ENCODE data around the gene ITPKA. TPM values are rescaled to one million over a fixed set of nuclear protein-coding genes. Genes with fewer than 3 reads are reported as not detected.
A peak's percentile ranks its signal among the peaks of the same experiment; 100 is the strongest.

Gene ITPKA
- total RNA-seq, 1 experiment from 2014 or later: 1.1 TPM

- peak; percentile 96 for DNase-seq (ENCODE audit: low spot score)
Observed at GRCh38 chr15:41490355-41490754, 3.3 kb upstream of the ITPKA start.

- DNase-seq (ENCODE audit: low spot score): no peak
Observed at GRCh38 chr15:41491889-41492288, 1.8 kb upstream of the ITPKA start.

DNA sequence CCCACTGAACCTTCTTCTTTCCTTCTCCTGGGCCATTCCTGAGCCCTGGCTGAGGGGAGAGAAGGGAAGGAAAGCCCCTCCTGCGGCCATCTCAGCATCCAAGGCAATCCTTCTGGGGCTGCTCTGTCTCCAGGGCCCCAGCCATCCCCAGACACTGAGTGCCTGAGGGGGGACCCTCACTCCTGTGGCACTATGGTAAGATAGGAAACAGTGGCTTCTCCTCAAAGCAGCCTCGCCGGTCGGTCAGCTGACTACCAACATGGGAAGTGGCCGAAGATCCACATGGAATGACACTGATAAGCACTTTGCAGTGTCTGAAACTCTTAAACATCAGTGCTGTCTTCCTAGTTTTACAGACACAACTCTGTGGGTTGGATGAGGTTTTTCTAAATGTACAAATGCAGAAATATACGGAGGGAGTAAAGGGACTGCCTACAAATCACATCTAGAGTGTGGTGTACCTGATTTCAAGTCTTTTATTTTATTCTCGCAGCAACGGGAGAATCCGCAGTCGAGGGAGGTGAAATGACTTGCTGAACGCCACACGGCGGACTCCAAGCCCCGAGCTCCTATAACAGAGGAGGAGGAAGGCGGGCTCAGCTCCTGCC is 973 bp upstream of the ITPKA start:
- DNase-seq (ENCODE audit: low spot score): no peak

DNA sequence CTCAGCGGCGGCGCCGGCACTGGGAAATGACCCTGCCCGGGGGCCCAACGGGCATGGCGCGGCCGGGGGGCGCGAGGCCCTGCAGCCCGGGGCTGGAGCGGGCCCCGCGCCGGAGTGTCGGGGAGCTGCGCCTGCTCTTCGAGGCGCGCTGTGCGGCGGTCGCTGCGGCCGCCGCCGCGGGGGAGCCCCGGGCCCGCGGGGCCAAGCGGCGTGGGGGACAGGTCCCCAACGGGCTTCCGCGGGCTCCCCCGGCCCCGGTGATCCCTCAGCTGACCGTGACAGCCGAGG is 172 bp downstream of the ITPKA start:
- no peak for DNase-seq (ENCODE audit: low spot score)

DNA sequence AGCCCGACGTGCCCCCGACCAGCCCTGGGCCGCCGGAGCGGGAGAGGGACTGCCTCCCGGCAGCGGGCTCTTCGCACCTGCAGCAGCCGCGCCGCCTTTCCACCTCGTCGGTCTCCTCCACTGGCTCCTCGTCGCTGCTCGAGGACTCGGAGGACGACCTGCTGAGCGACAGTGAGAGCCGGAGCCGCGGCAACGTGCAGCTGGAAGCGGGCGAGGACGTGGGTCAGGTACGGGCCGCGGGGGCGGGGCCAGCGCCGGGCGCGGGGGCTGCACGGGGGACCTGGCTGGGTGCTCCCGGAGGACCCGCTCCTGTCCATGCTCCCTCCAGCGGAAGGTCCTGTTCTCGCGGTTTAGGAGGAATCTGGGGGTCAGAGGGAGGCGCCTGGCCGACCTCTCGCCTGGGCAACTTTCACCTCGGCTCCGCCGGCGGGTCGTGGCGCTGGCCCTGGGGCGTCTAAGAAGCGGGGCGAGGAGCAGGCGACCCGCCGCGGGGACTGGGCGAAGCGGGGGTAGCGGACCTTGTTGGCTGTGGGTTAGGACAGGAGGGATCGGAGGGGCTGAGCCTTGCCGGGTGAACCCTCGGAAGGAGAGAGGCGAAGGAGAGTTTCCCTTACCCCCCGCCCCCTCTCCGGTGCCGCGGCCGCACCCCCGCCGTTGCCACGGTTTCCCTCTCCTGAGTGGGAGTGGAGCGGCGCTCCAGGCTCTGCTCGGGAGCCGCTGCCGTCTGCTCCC is 682 bp downstream of the ITPKA start:
- DNase-seq (ENCODE audit: low spot score): no peak

- no peak for DNase-seq (ENCODE audit: low spot score)
Observed at GRCh38 chr15:41494922-41495735, 1.5 kb downstream of the ITPKA start.

DNA sequence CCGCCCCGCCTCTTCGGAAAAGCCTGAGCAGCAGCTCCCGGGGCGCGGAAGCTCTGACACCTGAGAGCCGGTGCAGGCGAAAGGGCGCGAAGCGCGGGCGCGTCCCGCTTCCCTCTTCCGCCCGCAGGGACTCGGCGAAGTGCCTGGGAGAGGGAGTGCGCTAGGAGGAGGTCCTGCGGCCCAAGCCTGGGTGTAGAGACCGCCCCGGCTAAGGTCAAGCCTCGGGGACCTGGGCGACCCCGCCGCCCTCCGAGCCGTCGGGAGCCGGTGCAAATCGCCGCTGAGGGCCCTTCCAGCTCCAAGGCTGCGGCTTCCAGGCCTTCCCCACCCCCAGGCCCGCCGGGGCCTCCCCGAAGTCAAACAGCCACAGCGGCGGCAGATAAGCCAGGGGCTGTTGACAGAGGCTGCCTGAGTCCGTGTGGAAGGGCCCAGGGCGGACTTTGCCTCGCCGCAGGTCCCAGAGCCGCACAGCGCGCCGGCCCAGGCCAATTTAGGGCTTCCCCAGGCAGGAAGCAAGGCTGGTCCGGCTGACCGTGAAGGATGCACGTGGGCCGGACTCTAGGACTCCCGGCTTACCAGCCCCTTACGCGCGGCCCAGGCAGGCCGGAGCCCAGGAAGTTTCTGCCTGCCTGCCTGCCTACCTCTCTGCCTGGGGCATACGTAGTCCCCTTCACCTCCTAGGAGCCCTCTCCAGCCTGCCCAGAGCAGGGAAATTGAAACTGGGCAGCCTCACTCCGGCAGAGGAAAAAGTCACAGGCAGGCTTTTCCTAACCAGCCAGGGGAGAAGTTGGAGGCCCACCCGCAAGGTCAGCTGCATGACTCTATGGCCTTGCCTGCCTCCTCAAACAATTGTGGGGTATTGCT is 2.3 kb downstream of the ITPKA start:
- no peak for DNase-seq (ENCODE audit: low spot score)

GRCh38 chr15:41498657-41499056 is 5.0 kb downstream of the ITPKA start:
- no peak for DNase-seq (ENCODE audit: low spot score)

DNA sequence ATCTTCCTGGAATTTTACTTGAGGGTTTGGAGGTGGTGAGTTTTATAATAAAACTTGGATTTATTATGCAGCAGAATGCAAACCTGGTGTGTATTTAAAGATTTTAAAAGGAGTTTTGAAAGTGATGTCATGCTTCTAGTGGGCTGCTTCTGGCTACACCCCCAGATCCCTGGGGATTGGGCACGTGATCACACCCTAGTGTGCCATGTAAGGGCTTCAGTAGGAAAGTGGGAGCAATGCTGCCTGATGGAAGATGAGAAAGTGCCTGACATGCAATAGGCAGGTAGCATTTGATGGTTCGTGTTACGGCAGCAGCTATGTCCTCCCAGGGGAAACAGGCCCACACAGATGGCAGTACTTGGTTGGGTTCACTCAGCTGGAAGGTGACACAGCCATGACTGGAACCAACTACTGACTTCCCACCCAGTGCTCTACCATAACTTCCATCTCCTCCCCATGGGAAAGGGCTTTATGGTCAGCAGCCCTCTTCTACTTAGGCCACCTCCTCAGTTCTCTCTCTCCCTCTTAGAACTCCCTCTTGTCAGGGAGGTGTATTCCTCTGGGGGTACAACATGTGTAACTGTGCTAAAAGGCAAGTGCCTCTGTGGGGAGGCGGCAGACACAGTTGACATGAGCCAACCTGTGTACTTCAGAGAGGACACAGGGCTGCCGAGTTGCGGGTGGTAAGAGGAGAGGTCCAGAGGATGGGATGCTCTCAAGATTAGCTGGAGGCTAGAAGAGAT is 5.6 kb downstream of the ITPKA start:
- no peak for DNase-seq (ENCODE audit: low spot score)

DNA sequence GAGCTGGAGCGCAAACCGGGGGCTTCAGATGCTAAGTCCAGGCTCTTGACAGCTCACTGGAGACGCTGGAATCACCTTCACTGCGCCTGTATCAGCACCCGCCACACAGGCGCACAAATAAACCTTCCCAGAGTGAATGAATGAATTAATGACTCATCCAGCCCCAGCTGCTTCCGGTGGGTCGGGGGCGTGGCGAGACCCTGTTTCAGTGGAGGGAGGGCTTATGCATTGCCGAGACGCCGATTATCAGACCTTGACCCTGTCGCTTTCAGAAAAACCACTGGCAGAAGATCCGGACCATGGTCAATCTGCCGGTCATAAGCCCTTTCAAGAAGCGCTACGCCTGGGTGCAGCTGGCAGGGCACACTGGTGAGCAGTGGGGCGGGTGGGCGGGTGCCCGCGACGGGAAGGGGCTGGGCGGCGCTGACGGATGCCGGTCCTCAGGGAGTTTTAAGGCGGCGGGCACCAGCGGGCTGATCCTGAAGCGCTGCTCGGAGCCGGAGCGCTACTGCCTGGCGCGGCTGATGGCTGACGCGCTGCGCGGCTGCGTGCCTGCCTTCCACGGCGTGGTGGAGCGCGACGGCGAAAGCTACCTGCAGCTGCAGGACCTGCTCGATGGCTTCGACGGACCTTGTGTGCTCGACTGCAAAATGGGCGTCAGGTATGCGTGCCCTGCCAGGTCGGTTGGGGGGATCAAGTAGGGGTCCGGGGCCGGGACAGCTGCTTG is 7.7 kb downstream of the ITPKA start:
- DNase-seq (ENCODE audit: low spot score): no peak

- DNase-seq (ENCODE audit: low spot score): no peak
Observed at GRCh38 chr15:41501931-41502794, 8.5 kb downstream of the ITPKA start.

DNA sequence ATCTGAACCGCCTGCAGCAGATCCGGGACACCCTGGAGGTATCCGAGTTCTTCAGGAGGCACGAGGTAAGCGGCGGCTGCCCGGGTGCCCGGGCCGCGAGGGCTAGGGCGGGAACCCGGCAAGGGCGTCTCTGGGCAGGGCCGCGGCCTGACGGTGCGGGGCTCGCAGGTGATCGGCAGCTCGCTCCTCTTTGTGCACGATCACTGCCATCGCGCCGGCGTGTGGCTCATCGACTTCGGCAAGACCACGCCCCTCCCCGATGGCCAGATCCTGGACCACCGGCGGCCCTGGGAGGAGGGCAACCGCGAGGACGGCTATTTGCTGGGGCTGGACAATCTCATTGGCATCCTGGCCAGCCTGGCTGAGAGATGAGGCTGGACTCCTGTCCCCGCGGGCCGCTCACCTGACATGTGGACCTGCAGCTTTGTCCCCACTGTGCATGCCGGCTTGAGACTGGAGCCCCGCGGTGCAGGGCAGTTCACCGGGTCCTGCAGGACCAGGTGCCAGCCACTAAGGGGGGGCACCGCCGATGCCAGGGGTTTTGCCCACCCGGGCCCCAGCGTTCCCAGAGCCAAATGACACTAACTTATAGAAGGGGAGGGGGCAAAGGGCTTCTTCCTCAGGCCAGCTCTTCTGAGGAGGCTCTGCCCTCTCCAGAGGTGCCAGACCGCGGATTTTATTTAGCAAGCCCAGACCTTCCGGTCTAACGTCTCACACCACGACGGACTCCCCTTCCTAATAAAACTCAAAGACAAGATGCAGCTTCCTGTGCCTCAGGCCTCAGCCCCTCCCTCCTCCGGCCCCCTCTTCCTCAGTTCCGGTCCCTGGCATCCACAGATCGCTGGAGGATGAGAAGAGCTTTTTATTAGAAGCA is 9.4 kb downstream of the ITPKA start:
- DNase-seq (ENCODE audit: low spot score): no peak

DNA sequence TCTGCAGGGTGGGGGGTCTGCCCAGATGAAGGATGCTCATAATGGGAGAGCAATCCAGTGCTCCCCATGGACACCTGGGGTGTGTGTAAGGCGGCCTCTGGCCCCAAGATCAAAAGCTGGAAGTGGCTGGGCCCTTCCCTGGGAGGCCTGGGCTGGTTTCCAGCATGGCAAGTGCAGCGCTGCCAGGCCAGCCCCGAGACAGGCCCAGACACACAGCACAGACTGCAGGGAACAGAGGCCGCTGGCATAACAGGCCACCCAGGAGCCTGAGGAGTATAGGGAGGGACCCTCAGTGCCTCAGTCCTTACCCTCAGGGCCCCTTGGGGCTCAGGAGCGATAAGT is 10.0 kb downstream of the ITPKA start:
- DNase-seq (ENCODE audit: low spot score): no peak

DNA sequence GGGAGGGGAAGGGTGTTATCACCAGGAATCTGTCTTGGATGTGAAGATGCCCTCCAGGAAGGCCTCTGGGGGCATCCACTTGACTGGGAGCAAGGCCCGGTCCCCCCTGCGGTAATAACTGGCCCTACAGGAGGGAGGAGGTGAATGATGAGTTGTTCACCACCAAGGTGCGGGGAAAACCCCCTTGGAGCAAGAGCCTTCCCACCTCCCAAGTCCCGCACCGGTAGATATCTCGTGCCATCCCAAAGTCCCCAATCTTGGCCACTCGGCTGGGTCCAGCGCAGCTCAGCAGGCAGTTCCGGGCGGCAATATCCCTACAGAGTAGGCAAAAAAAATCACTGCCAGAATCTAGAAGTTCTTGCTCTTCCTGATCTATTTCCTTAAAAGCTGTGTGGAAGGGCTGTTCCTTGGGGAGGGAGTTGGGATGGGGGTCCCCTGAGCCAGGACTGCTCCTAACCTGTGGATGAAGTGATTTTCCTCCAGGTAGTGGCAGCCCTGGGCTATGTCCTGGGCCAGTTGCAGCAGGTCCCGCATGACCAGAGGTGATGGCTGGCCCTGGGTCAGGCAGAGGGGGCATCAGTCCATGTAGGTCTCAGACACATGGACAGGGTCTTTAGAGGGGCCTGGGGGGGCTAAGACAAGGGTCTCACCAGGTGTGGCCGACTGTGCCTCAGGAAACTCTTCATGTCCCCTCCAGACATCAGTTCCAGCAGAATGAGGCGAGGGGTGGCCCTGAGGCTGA is 11.2 kb downstream of the ITPKA start:
- DNase-seq (ENCODE audit: low spot score): no peak

DNA sequence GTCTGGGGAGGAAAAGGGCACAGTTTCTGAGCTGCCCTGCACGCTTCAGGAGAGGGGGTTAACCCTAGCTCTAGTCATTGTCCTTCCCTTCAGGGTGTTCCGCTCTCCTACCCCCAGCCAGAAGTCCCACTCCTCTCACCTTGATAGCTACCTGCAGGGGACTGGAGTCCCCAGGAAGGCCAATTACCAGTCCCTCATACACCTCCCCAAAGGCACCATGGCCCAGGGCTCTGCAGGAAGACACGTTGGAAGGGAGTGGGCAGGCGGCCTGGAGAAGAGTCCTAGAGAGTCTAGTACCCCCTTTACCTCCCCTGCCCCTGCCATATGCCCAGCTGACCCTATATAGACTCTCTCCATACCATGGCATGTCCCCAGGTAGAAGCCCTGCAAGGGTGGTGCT is 12.1 kb downstream of the ITPKA start:
- DNase-seq (ENCODE audit: low spot score): no peak

GRCh38 chr15:41506796-41507341 is 13.2 kb downstream of the ITPKA start:
- DNase-seq (ENCODE audit: low spot score): no peak

DNA sequence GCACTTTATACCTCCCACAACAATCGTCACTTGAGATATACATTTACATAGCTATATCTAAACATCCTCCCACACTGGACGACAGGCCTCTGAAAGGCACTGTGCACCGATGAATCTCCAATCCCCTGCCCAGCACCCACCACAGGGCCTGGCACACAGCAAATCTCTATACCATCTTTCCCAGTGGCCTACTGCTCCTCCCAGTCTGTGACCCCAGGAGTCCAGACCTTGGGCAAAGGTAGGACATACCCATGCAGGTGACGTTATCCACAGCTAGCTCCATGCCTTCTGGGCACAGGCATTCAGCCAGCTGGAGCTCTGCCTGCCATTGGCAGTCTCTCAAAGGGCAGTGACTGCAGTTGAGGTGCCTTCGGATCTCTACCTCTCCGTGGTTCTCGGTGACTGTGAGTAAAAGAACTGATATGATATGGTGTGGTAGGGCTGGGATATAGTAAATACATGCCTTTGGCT is 14.2 kb downstream of the ITPKA start:
- no peak for DNase-seq (ENCODE audit: low spot score)

- DNase-seq (ENCODE audit: low spot score): no peak
Observed at GRCh38 chr15:41510728-41511127, 17.1 kb downstream of the ITPKA start.
